Neuronal stem cell (in vitro differentiated cells): ENCODE data around the gene ANKS1A.
"Not testable (repeated sequence)": the region's sequence is repeated elsewhere in the genome, so short reads cannot be mapped to it uniquely, and the experiment has no call there.

Source experiments
- DNase-seq: peaks from one replicate; pipeline ENCODE4 v3.0.0-alpha.2; 2013; ENCODE audit warnings: low spot score
- H2AFZ ChIP-seq: one replicate; pipeline ENCODE4 v1.6.1; 2013; ENCODE audit warnings: mild to moderate bottlenecking, low read length, inconsistent platforms
- H2AK5ac ChIP-seq: 2 replicates; pipeline ENCODE4 v1.6.1; 2013; ENCODE audit warnings: low read depth, mild to moderate bottlenecking, inconsistent platforms, low read length, moderate library complexity, mixed read lengths
- H2BK120ac ChIP-seq: 2 replicates; pipeline ENCODE4 v1.6.1; 2013; ENCODE audit warnings: low read depth, mild to moderate bottlenecking, inconsistent platforms, low read length, moderate library complexity, mixed read lengths
- H2BK12ac ChIP-seq: one replicate; pipeline ENCODE4 v1.6.1; 2013; ENCODE audit warnings: low read length, inconsistent platforms
- H2BK15ac ChIP-seq: 2 replicates; pipeline ENCODE4 v1.6.1; 2013; ENCODE audit warnings: mild to moderate bottlenecking, low read length, inconsistent platforms, mixed read lengths
- H2BK5ac ChIP-seq: one replicate; pipeline ENCODE4 v1.6.1; 2013; ENCODE audit warnings: inconsistent platforms, mild to moderate bottlenecking, low read length, moderate library complexity
- H3K14ac ChIP-seq: one replicate; pipeline ENCODE4 v1.6.1; 2013; ENCODE audit warnings: low read length, inconsistent platforms
- H3K18ac ChIP-seq: 2 replicates; pipeline ENCODE4 v1.6.1; 2013; ENCODE audit warnings: low read length, inconsistent platforms
- H3K23ac ChIP-seq: 2 replicates; pipeline ENCODE4 v1.6.1; 2013; ENCODE audit warnings: low read depth, mild to moderate bottlenecking, mixed read lengths, low read length, inconsistent platforms; ENCODE audit not compliant: poor library complexity
- H3K27ac ChIP-seq: replicated peaks from 3 replicates; pipeline ENCODE4 v1.5.1; 2013; ENCODE audit warnings: low read length, inconsistent platforms
- H3K27me3 ChIP-seq, 3 experiments: 2 replicates each; pipeline ENCODE4 v1.6.1; 2013; ENCODE audit warnings: low read length in 3 of 3, mild to moderate bottlenecking in 2 of 3, inconsistent platforms in 1 of 3, low read depth in 1 of 3, mixed read lengths in 1 of 3, moderate library complexity in 1 of 3; ENCODE audit not compliant: control insufficient read depth in 3 of 3, insufficient read depth in 3 of 3
- H3K36me3 ChIP-seq, 2 donors: replicated peaks in 1 of 2; 2 replicates each; pipeline ENCODE4 v1.6.1; 2013; ENCODE audit warnings: low read length in 2 of 2; ENCODE audit not compliant: control insufficient read depth in 2 of 2, insufficient read depth in 2 of 2
- H3K4ac ChIP-seq: 2 replicates; pipeline ENCODE4 v1.6.1; 2013; ENCODE audit warnings: inconsistent platforms, mild to moderate bottlenecking, low read length, moderate library complexity
- H3K4me1 ChIP-seq, 2 donors: 1 replicate in 1 of 2; 2 replicates in 1 of 2; pipeline ENCODE4 v1.6.1; 2013; ENCODE audit warnings: low read length in 2 of 2, low read depth in 1 of 2; ENCODE audit not compliant: control insufficient read depth in 2 of 2, insufficient read depth in 1 of 2
- H3K4me2 ChIP-seq: one replicate; pipeline ENCODE4 v1.6.1; 2013; ENCODE audit warnings: mild to moderate bottlenecking, low read length, inconsistent platforms; ENCODE audit not compliant: insufficient read depth, poor library complexity, severe bottlenecking
- H3K4me3 ChIP-seq, 2 donors: 2 replicates each; pipeline ENCODE4 v1.5.1; 2013; ENCODE audit warnings: low read length in 2 of 2, mild to moderate bottlenecking in 2 of 2, inconsistent platforms in 1 of 2, moderate library complexity in 1 of 2
- H3K79me1 ChIP-seq: one replicate; pipeline ENCODE4 v1.6.1; 2013; ENCODE audit warnings: low read depth, mild to moderate bottlenecking, inconsistent platforms, low read length, moderate library complexity
- H3K9ac ChIP-seq: one replicate; pipeline ENCODE4 v1.6.1; 2013; ENCODE audit warnings: mild to moderate bottlenecking, low read depth, low read length, inconsistent platforms; ENCODE audit not compliant: poor library complexity
- H3K9me3 ChIP-seq, 2 donors: replicated peaks in 1 of 2; 2 replicates each; pipeline versions ENCODE3 to v1.6.1; 2013; ENCODE audit warnings: low read length in 2 of 2, mild to moderate bottlenecking in 2 of 2, inconsistent platforms in 1 of 2, low read depth in 1 of 2, mixed read lengths in 1 of 2, moderate library complexity in 1 of 2; ENCODE audit not compliant: control insufficient read depth in 2 of 2, insufficient read depth in 1 of 2
- H4K8ac ChIP-seq: one replicate; pipeline ENCODE4 v1.6.1; 2013; ENCODE audit warnings: low read depth, mild to moderate bottlenecking, inconsistent platforms, low read length, moderate library complexity
- H4K91ac ChIP-seq: one replicate; pipeline ENCODE4 v1.6.1; 2013; ENCODE audit warnings: low read length, low read depth, mild to moderate bottlenecking, inconsistent platforms; ENCODE audit not compliant: poor library complexity
- WGBS, 2 donors: extraction: QIAGEN DNeasy Blood & Tissue Kit; methylation state at CpG; one replicate each; pipeline ENCODE4 v1.1.7; 2013; ENCODE audit warnings: missing lambda C conversion rate in 2 of 2, mixed read lengths in 1 of 2; ENCODE audit not compliant: insufficient read length in 2 of 2, insufficient replicate concordance in 1 of 2; ENCODE audit errors: extremely low coverage in 2 of 2; 5-methylcytosine and 5-hydroxymethylcytosine counted together

The ANKS1A gene

GRCh38 chr6:35107208-35107607, 218.2 kb downstream of the ANKS1A start:
- H3K18ac ChIP-seq, H3K79me1 ChIP-seq, DNase-seq, H3K4me2 ChIP-seq, H4K91ac ChIP-seq, H3K27ac ChIP-seq, H3K4ac ChIP-seq, H2AK5ac ChIP-seq, H2BK120ac ChIP-seq, H3K36me3 ChIP-seq, H3K23ac ChIP-seq, H2BK15ac ChIP-seq, H3K14ac ChIP-seq, H2AFZ ChIP-seq, H3K27me3 ChIP-seq, H3K9ac ChIP-seq, H2BK12ac ChIP-seq, H3K4me3 ChIP-seq, H2BK5ac ChIP-seq, H3K9me3 ChIP-seq, H4K8ac ChIP-seq, H3K4me1 ChIP-seq: not testable (repeated sequence)
- WGBS, 2 donors: no CpG with 5 or more reads among the region's 8 CpGs

GRCh38 chr6:35107761-35108160, 218.7 kb downstream of the ANKS1A start:
- not testable (repeated sequence) for H3K79me1 ChIP-seq, H2BK5ac ChIP-seq, H4K8ac ChIP-seq, H3K9ac ChIP-seq, H3K4me1 ChIP-seq, H2AK5ac ChIP-seq, H3K36me3 ChIP-seq, H2BK12ac ChIP-seq, H3K18ac ChIP-seq, H2AFZ ChIP-seq, H4K91ac ChIP-seq, DNase-seq, H2BK120ac ChIP-seq, H2BK15ac ChIP-seq, H3K14ac ChIP-seq, H3K23ac ChIP-seq, H3K27ac ChIP-seq, H3K4me2 ChIP-seq, H3K9me3 ChIP-seq, H3K27me3 ChIP-seq, H3K4me3 ChIP-seq
- H3K4ac ChIP-seq: peak overlapping the region; percentile 53
- no CpG with 5 or more reads among the region's 5 CpGs for WGBS, 2 donors

GRCh38 chr6:35108309-35108885, 219.3 kb downstream of the ANKS1A start:
- Histone ChIP-seq H3K14ac (no peak overlapping the region), H4K8ac (no peak overlapping the region)
- no CpG with 5 or more reads among the region's 2 CpGs for WGBS, 2 donors

GRCh38 chr6:35120746-35121145, 231.7 kb downstream of the ANKS1A start:
- Histone ChIP-seq H3K9ac (no peak overlapping the region), H2BK12ac (no peak overlapping the region), H4K91ac (no peak overlapping the region), H3K23ac (no peak overlapping the region), H2AFZ (no peak overlapping the region), H2AK5ac (no peak overlapping the region), H3K79me1 (no peaks in the 10 kb centered on the region), H4K8ac (no peak overlapping the region), H2BK5ac (no peak overlapping the region), H3K4ac (no peak overlapping the region), H2BK120ac (no peak overlapping the region), H3K14ac (no peak overlapping the region), H3K4me2 (no peak overlapping the region), H3K36me3 (no peaks in the 10 kb centered on the region), H2BK15ac (no peak overlapping the region), H3K27me3 (peaks cover 0 to 13% (median 0%) of the 10 kb centered on the region in 3 experiments), H3K18ac (no peak overlapping the region), H3K9me3 (peaks cover 0 to 7% of the 10 kb centered on the region in 2 donors), H3K4me3 (no peak overlapping the region), H3K27ac (no peak overlapping the region), H3K4me1 (no peaks in the 10 kb centered on the region)
- DNase-seq: no peak
- no CpG with 5 or more reads among the region's 2 CpGs for WGBS, 2 donors

More at GRCh38 chr6:35108309-35108885, 219.3 kb downstream of the ANKS1A start:
- H3K79me1 ChIP-seq: no peaks in the 10 kb centered on the region
- H2BK12ac ChIP-seq: no peak overlapping the region
- H3K9ac ChIP-seq: no peak overlapping the region
- no peaks in the 10 kb centered on the region for H3K36me3 ChIP-seq
- peaks cover 0 to 3% of the 10 kb centered on the region in 2 donors for H3K9me3 ChIP-seq
- no peak overlapping the region for H3K27ac ChIP-seq
- no peak overlapping the region for H2AK5ac ChIP-seq
- no peak overlapping the region for H3K4me2 ChIP-seq
- no peak overlapping the region for H3K23ac ChIP-seq
- peak overlapping the region; percentile 53 for H3K4ac ChIP-seq
- H2BK15ac ChIP-seq: no peak overlapping the region
- H4K91ac ChIP-seq: no peak overlapping the region
- no peak overlapping the region for H2AFZ ChIP-seq
- no peaks in the 10 kb centered on the region for H3K4me1 ChIP-seq
- H3K27me3 ChIP-seq: no peaks in the 10 kb centered on the region
- no peak overlapping the region for H2BK5ac ChIP-seq
- H3K4me3 ChIP-seq: no peak overlapping the region
- H2BK120ac ChIP-seq: no peak overlapping the region
- DNase-seq: no peak
- no peak overlapping the region for H3K18ac ChIP-seq
